ENCODE results near the gene GALNT17.

The GALNT17 gene

DNA sequence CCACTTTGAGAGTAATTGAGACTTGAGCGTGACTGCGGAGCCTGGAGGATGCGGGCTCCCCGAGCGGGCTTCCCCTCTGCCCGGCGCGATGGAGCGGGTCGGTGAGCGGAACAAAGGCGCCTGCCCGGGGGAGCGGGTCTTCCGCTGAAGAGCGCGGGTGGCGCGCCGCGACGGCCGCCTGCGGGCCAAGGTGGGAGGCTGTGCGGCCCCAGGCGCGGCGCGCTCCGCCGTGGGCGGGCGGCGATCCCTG, at the start of gene GALNT17:
TSS of gene GALNT17 (plus strand) at position 18 of the 250 bp plus-strand sequence.
- DNase-seq (ENCODE audit: low read depth), result no peak

DNA sequence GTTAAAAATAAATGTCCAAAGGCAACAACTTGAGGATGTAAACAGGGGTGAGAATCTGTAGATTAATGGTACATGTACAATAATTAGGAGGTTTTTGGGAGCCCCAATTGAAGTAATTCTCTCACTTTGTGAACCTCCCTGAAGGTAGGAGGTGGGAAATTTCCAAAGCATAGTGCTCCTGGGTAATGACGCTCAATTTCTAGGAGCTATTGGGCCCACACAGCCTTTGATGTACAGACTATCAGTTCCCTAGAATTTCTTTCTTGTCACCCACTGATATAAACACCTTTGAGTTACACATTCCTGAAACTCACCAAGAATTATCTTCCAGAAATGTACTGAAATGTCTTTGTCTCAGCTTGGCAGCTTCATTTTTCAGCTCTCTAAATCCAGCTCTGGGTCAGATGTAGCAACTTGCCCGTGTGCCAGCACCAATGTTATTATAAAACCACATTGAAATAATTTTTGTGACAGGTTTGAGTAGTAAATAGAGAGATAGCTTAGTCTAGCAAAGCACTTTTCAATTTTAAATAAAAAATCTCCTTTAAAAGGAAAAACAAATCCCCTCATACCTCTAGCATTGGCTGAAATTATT, 36.6 kb upstream of the GALNT17 start:
- no peak for DNase-seq (ENCODE audit: low read depth)

DNA sequence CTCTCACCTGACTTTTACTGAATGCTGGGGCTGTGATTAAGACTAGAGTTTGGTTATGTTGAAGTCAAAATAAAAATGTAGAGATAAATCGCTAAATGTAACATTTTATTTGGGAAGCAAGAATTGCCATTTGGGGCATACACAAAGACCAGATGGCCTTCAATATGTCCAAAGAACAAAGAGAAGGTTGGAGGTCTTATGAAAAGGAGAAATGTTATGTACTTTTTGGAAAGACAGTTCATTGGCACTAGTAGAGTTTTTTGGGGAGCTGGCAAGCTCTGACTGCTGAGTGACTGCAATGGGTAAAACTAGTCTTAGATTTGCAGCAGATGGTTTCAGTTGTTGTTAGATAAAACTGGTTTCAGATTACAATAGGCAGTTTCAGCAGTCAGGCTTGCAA, 35.6 kb upstream of the GALNT17 start:
- DNase-seq (ENCODE audit: low read depth), result no peak

GRCh38 chr7:71106226-71106625, 25.7 kb upstream of the GALNT17 start:
- DNase-seq (ENCODE audit: low read depth), result no peak

- DNase-seq (ENCODE audit: low read depth), result no peak
These were observed 19.5 kb upstream of the GALNT17 start for GRCh38 chr7:71112436-71112835.

DNA sequence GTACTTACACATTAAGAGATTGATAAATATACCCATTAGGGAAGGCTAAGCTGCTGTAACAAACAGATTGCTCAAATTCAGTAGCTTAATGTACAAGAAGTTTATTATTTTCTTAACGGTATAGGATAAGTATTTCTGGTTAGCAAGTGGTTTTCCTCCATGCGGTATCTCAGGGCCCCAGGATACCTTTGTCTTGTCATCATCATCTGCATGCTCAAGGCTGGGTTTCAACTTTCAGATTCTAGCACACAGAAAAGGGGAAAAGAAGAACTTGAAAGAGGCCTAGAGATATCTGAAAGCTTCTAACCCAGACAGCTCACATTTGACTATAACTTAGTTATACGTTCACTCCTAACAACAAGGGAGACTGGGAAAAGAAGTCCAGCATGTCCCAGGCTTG, 11.8 kb upstream of the GALNT17 start:
- DNase-seq (ENCODE audit: low read depth), result no peak

- DNase-seq (ENCODE audit: low read depth), result no peak
These were observed 2.8 kb upstream of the GALNT17 start for GRCh38 chr7:71129126-71129525.

GRCh38 chr7:71130031-71130679, 1.8 kb upstream of the GALNT17 start:
- no peak for DNase-seq (ENCODE audit: low read depth)

DNA sequence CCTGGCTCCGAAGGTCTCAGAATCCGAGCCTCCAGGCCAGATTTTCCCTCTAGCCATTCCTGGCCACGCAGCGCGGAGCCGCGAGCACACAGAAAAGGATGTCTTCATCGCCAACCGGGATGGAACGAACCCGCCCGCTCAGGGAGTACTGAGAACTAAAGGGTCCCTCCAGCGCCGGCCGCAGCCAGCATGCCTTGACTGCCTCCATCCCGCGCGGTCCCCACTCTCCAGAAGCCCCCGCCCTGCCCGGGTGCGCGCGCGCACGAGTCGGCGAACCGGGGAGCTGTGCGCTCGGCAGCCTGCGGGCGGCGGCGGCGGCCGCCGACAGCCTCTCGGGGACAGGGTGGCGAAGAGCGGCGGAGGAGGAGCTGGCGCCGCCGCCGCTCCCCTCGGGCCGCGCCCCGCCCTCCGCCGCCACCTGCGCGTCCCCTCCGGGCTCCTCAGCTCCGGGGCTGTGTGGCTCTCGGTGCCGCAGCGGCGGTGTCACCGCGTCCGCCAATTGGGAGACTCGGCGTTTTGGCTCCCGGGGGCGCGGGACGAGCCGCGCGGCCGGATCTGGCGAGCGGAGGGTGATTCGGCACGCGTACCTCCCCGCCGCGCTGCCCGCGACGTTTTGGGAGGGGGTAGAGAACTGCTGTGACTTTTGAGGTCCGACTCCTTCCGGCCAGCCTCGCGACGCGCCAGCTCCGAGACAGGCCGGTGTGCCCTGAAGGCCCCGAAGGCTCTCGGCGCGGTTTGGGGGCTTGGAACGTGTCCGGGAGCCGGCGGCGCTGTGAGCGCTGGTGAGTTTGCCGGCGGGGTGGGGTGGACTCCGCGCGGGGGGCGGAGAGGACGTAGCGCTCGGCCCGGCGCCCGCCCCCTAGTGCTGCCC, 453 bp upstream of the GALNT17 start:
- DNase-seq (ENCODE audit: low read depth), result no peak

DNA sequence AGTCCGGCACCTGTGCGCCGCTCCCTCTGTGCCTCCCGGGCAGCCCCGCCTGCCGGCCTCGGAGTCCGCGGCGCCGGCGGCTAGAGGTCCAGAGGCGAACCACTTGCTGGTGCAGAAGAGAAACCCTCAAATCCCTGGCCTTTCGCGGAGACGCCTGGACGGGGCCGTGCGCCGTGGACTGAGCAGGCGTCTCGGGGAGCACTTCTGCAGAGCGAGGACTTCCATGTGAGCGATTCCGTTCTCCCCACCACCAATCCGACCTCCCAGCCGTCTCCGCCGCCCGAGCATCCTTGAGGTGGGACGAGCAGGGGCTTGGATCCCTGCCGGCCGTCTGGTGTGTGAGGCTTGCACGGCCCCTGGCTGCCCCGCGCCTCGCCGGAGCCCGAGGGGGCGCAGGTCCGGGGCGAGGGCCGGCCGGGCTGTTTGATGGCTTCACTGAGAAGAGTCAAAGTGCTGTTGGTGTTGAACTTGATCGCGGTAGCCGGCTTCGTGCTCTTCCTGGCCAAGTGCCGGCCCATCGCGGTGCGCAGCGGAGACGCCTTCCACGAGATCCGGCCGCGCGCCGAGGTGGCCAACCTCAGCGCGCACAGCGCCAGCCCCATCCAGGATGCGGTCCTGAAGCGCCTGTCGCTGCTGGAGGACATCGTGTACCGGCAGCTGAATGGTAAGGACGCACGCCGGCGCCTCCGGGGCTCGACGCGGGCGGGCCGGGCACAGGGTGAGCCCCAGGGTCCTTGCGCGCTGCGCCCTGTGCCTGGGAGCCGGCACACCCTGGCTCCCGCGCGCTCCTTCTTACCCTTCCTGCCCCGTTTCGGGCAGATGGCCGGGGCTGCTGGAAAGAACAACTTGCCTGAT, 660 bp downstream of the GALNT17 start:
- DNase-seq (ENCODE audit: low read depth), result no peak

- no peak for DNase-seq (ENCODE audit: low read depth)
These were observed 1.3 kb downstream of the GALNT17 start for GRCh38 chr7:71133232-71133622.

DNA sequence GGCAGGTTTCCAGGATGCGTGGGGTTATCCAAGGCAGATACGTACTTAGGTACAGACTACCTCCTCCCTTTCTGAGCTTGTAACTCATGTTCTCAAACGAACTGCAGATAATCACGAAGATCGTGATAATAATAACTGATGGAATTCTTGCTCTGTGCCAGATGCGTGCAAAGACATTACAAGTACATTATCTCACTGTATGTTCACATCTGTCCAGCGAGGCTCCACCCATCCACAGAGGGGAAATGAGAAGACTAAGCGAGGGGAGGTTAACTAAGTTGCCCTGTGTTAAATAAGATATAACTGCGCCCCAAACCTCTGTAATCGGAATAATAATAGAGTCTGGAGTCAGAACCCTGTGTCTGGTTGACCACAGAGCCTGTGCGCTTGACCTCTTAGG, 1.9 kb downstream of the GALNT17 start:
- no peak for DNase-seq (ENCODE audit: low read depth)

- DNase-seq (ENCODE audit: low read depth), result no peak
These were observed 3.2 kb downstream of the GALNT17 start for GRCh38 chr7:71135116-71135515.

- no peak for DNase-seq (ENCODE audit: low read depth)
These were observed 3.7 kb downstream of the GALNT17 start for GRCh38 chr7:71135663-71136062.

- DNase-seq (ENCODE audit: low read depth), result no peak
These were observed 5.5 kb downstream of the GALNT17 start for GRCh38 chr7:71137479-71137878.

DNA sequence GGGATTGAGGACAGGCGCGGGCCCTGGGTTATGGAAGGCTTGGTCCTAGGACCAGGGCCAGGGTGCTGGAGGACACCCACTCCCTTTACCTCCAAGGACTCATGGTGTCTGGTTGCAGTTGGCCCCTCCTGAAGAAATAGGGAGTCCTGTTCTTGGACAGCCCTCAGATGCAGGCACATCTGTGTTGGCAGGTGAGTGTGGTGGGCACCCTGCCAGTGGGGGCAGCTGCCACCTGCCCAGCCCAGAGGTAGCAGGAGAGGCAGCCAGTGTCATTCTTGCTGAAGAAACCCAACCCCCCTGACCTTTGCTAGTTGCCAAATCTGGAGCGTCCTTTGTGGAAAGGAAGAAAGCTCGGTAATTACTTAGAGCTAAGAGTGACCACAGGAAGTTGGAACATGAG, 8.3 kb downstream of the GALNT17 start:
- DNase-seq (ENCODE audit: low read depth), result no peak

DNA sequence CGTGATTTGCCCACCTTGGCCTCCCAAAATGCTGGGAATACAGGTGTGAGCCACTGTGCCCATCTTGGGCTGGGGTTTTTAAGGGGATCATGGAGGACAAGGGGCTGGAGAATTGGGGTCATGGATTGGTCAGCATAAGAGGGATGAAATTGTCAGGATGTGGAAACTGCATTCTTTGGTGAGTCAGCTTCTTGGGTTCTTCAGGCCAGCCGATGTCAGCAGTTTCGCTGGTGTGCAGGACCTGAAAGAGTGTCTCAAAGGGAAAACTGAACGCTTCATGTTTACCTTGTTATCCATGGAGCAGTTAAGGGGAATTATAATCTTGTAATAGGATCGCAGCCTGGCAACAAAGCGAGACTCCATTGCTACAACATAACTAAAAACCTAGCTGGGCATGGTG, 13.0 kb downstream of the GALNT17 start:
- DNase-seq (ENCODE audit: low read depth), result no peak

GRCh38 chr7:71145906-71146901, 14.3 kb downstream of the GALNT17 start:
- no peak for DNase-seq (ENCODE audit: low read depth)

- no peak for DNase-seq (ENCODE audit: low read depth)
These were observed 16.2 kb downstream of the GALNT17 start for GRCh38 chr7:71148098-71148497.

- no peak for DNase-seq (ENCODE audit: low read depth)
These were observed 23.3 kb downstream of the GALNT17 start for GRCh38 chr7:71155236-71155635.

- DNase-seq (ENCODE audit: low read depth), result no peak
These were observed 25.8 kb downstream of the GALNT17 start for GRCh38 chr7:71157757-71158156.
